K562 (cell line): ENCODE data around the gene KCNH2. TPM values are rescaled to one million over a fixed set of nuclear protein-coding genes. Genes with fewer than 3 reads are reported as not detected.

Experiments
- CGGBP1 ChIP-seq: fragments of 250-450 bp; sonication (Bioruptor Pico); IDR thresholded peaks from 2 replicates; pipeline ENCODE4 v1.9.0; 2021; ENCODE audit warnings: mild to moderate bottlenecking
- DLX4 ChIP-seq: fragments of 250-450 bp; sonication (Bioruptor Pico); IDR thresholded peaks from 2 replicates; pipeline ENCODE4 v1.6.1; 2021; ENCODE audit warnings: mild to moderate bottlenecking
- EWSR1 ChIP-seq: fragments of 450-650 bp; IDR thresholded peaks from 2 replicates; pipeline ENCODE4 v1.6.1; 2018; ENCODE audit warnings: borderline replicate concordance, mild to moderate bottlenecking, low read depth, moderate library complexity; ENCODE audit not compliant: partially characterized antibody
- HDAC2 ChIP-seq: fragments of 450-650 bp; IDR thresholded peaks from 2 replicates; pipeline ENCODE4 v1.6.1; 2016; ENCODE audit warnings: mild to moderate bottlenecking
- IFI16 ChIP-seq: fragments of 250-450 bp; sonication (Bioruptor Pico); IDR thresholded peaks from 2 replicates; pipeline ENCODE4 v2.1.2; 2022; ENCODE audit warnings: mild to moderate bottlenecking, inconsistent platforms
- JUND ChIP-seq, 2 experiments: IDR thresholded peaks; 2 replicates in 1 of 2; 3 replicates in 1 of 2; pipeline ENCODE4 v1.6.1; 2011; ENCODE audit warnings: borderline replicate concordance in 2 of 2, low read depth in 2 of 2, low read length in 2 of 2, improper control_type of control experiment in 1 of 2, missing biosample characterization in 1 of 2, missing genetic modification characterization in 1 of 2, missing genetic modification reagents in 1 of 2
- NKRF ChIP-seq: fragments of 450-650 bp; IDR thresholded peaks from 2 replicates; pipeline ENCODE4 v1.6.1; 2016; ENCODE audit warnings: borderline replicate concordance
- PKNOX1 ChIP-seq: fragments of 450-650 bp; IDR thresholded peaks from 2 replicates; pipeline ENCODE4 v1.6.1; 2016
- PML ChIP-seq: IDR thresholded peaks from 2 replicates; pipeline ENCODE4 v1.6.1; 2012; ENCODE audit warnings: low read length, inconsistent platforms
- SIX5 ChIP-seq, 2 experiments: IDR thresholded peaks; 2 replicates each; pipeline ENCODE4 v1.6.1; 2011; ENCODE audit warnings: low read length in 2 of 2, borderline replicate concordance in 1 of 2, low read depth in 1 of 2, mild to moderate bottlenecking in 1 of 2, moderate library complexity in 1 of 2; ENCODE audit not compliant: insufficient read depth in 1 of 2
- SMARCA4 ChIP-seq: fragments of 450-650 bp; IDR thresholded peaks from 2 replicates; pipeline ENCODE4 v1.6.1; 2016
- STAG1 ChIP-seq: sonication (generic); formaldehyde crosslinking; IDR thresholded peaks from 2 replicates; pipeline ENCODE4 v1.5.0; 2020; ENCODE audit warnings: missing genetic modification reagents, borderline replicate concordance
- TAF9B ChIP-seq: fragments of 450-650 bp; IDR thresholded peaks from 2 replicates; pipeline ENCODE4 v1.6.1; 2018; ENCODE audit warnings: mild to moderate bottlenecking; ENCODE audit not compliant: partially characterized antibody
- TEAD1 ChIP-seq, 2 experiments: fragments of 450-650 bp in 1 of 2; sonication (generic) in 1 of 2; formaldehyde crosslinking; IDR thresholded peaks; 2 replicates each; pipeline versions ENCODE4 v1.4.0 to v1.8.0; 2020 to 2022; ENCODE audit warnings: mild to moderate bottlenecking in 2 of 2, missing genetic modification reagents in 1 of 2
- TFAM ChIP-seq: fragments of 250-450 bp; sonication (Bioruptor Pico); conservative IDR thresholded peaks from 2 replicates; pipeline ENCODE4 v1.5.0; 2021; ENCODE audit warnings: mild to moderate bottlenecking, moderate library complexity
- ZKSCAN8 ChIP-seq: fragments of 200-800 bp; sonication (Bioruptor generic); IDR thresholded peaks from 2 replicates; pipeline ENCODE4 v1.6.1; 2016; ENCODE audit warnings: missing genetic modification characterization, missing compliant biosample characterization
- ZNF354B ChIP-seq: fragments of 250-450 bp; sonication (Bioruptor Pico); IDR thresholded peaks from 2 replicates; pipeline ENCODE4 v1.4.0; 2020
- ZNF436 ChIP-seq: fragments of 250-450, 450-650 bp; sonication (Bioruptor Pico); formaldehyde crosslinking; IDR thresholded peaks from 2 replicates; pipeline ENCODE4 v1.7.0; 2020; ENCODE audit warnings: mild to moderate bottlenecking
- ZNF512 ChIP-seq: IDR thresholded peaks from 2 replicates; pipeline ENCODE4 v1.6.1; 2016; ENCODE audit warnings: missing genetic modification characterization, missing compliant biosample characterization
- ZNF584 ChIP-seq: fragments of 200-800 bp; sonication (Bioruptor generic); IDR thresholded peaks from 2 replicates; pipeline ENCODE4 v1.6.1; 2016; ENCODE audit warnings: low read depth, mild to moderate bottlenecking, missing genetic modification characterization, missing compliant biosample characterization
- ZNF785 ChIP-seq: fragments of 250-450 bp; sonication (Bioruptor Pico); IDR thresholded peaks from 2 replicates; pipeline ENCODE4 v1.4.0; 2020; ENCODE audit warnings: mild to moderate bottlenecking
- polyA plus RNA-seq, 8 experiments: library from polyadenylated mRNA; depleted of rRNA in 4 of 8; stranded (reverse) in 5 of 8; unstranded in 3 of 8; fragments of >200 nt; fragmentation: Nextera tagmentation in 2 of 8; fragmentation: Illumina TruSeq in 1 of 8; extraction: Ambion mirVana in 2 of 8; extraction: Trizol in 1 of 8; gene quantifications; 2 replicates each; pipeline versions ENCODE4 v1.2.1 to v1.2.3, GENCODE V29; 2011 to 2014; ENCODE audit warnings: inconsistent platforms in 1 of 8, missing spikeins in 1 of 8
- total RNA-seq, 7 experiments: library from RNA; depleted of rRNA in 6 of 7; stranded (reverse); fragments of >200 nt in 6 of 7; fragmentation: Illumina TruSeq in 2 of 7; extraction: Trizol in 2 of 7; gene quantifications; 2 replicates each; pipeline versions ENCODE4 v1.2.1 to v1.2.3, GENCODE V29; 2011 to 2021; ENCODE audit warnings: low replicate concordance in 1 of 7

Gene KCNH2
- total and polyA plus RNA-seq, 9 of the 15 experiments (the other 6 are each of a cell fraction or from before 2014, with no cell fraction given), result 18.1 to 368 (median 218) TPM

- TF ChIP-seq DLX4 (CRISPR knock-in tag) (no peak), ZNF584 (no peak), NKRF (no peak), ZKSCAN8 (CRISPR knock-in tag) (no peak), TFAM (CRISPR knock-in tag) (no peak), TAF9B (no peak), ZNF354B (CRISPR knock-in tag) (no peak), TEAD1 (CRISPR knock-in tag; IDR thresholded peaks at IDR 0.05) (0 out of 4 replicates have a peak, but pooled peaks of 1 of the 2 experiments have one; percentile 15), ZNF785 (no peak), STAG1 (CRISPR knock-in tag) (peak; percentile 59; the same call in 1 of the 2 replicates), IFI16 (no peak), PKNOX1 (0 out of 2 replicates have a peak, but pooled peaks have one; percentile 4), SMARCA4 (0 out of 2 replicates have a peak, but pooled peaks have one; percentile 12), CGGBP1 (CRISPR knock-in tag) (no peak), ZNF512 (tag) (no peak), EWSR1 (no peak), ZNF436 (CRISPR knock-in tag) (no peak), JUND (IDR thresholded peaks at IDR 0.05; ENCODE audit: borderline replicate concordance, low read depth, low read length) (peak; percentile 43), JUND (tag; IDR thresholded peaks at IDR 0.05; ENCODE audit: borderline replicate concordance, low read depth, low read length) (no peak; the same call in 2 of the 3 replicates), SIX5 (IDR thresholded peaks at IDR 0.05; ENCODE audit: borderline replicate concordance in 1 of 2, insufficient read depth in 1 of 2, low read depth in 1 of 2, low read length in 2 of 2) (no peak), PML (no peak), HDAC2 (peak; percentile 82)
These were observed 15.3 kb downstream of the KCNH2 start (continued) for GRCh38 chr7:150962553-150963399.
